Naive thymus-derived CD4-positive, alpha-beta T cell (primary cell): ENCODE results near the gene PEX10. TPM values are rescaled to one million over a fixed set of nuclear protein-coding genes. Genes with fewer than 3 reads are reported as not detected.

Source experiments
- ATAC-seq: fragments of 150-1000 bp; cut with Tn5 transposase; 2 replicates; pipeline ENCODE4 v1.10.0; 2021; ENCODE audit warnings: mild to moderate bottlenecking, moderate library complexity
- CTCF ChIA-PET: fragments of 350-600 bp; sonication (Branson Sonifier 250); formaldehyde crosslinking; loops from one replicate; lab custom pipeline; 2021; ENCODE audit warnings: antibody characterized with exemption; lab: Charles Lee
- POLR2A ChIA-PET: fragments of 350-600 bp; sonication (Branson Sonifier 250); formaldehyde crosslinking; loops from one replicate; lab custom pipeline; 2021; ENCODE audit warnings: antibody characterized with exemption, inconsistent platforms; lab: Charles Lee
- DNase-seq, 9 donors: peaks; one replicate each; pipeline versions ENCODE4 v3.0.0 to v3.0.0-alpha.2; 2020 to 2022; ENCODE audit warnings: mixed read lengths in 1 of 9
- H3K27ac ChIP-seq: one replicate; pipeline ENCODE4 v1.7.0; 2013; ENCODE audit warnings: mild to moderate bottlenecking, low read depth, low read length, moderate library complexity
- H3K27me3 ChIP-seq, 2 donors: one replicate each; pipeline ENCODE4 v1.7.0; 2013; ENCODE audit warnings: low read length in 2 of 2, mild to moderate bottlenecking in 2 of 2, moderate library complexity in 2 of 2; ENCODE audit not compliant: control insufficient read depth in 2 of 2, insufficient read depth in 2 of 2
- H3K36me3 ChIP-seq, 3 experiments: 1 replicate in 2 of 3; 2 replicates in 1 of 3; pipeline ENCODE4 v1.7.0; 2013; ENCODE audit warnings: low read length in 3 of 3, mild to moderate bottlenecking in 3 of 3, moderate library complexity in 1 of 3; ENCODE audit not compliant: insufficient read depth in 3 of 3, control insufficient read depth in 2 of 3
- H3K4me1 ChIP-seq, 2 donors: one replicate each; pipeline ENCODE4 v1.7.0; 2013; ENCODE audit warnings: low read length in 2 of 2, mild to moderate bottlenecking in 2 of 2, moderate library complexity in 1 of 2; ENCODE audit not compliant: control insufficient read depth in 2 of 2, insufficient read depth in 2 of 2
- H3K4me3 ChIP-seq: 2 replicates; pipeline ENCODE4 v1.7.0; 2013; ENCODE audit warnings: mild to moderate bottlenecking, low read length
- H3K9me3 ChIP-seq, 3 experiments: 1 replicate in 2 of 3; 2 replicates in 1 of 3; pipeline ENCODE4 v1.7.0; 2013; ENCODE audit warnings: low read length in 3 of 3; ENCODE audit not compliant: control insufficient read depth in 2 of 3
- H3K27ac Mint-ChIP-seq, 9 donors: one replicate each; pipeline ENCODE4 v1.8.0; 2020 to 2022; ENCODE audit warnings: mixed read lengths in 9 of 9, mild to moderate bottlenecking in 8 of 9, moderate library complexity in 5 of 9, inconsistent platforms in 2 of 9
- H3K27me3 Mint-ChIP-seq, 5 donors: one replicate each; pipeline ENCODE4 v1.8.0; 2021 to 2022; ENCODE audit warnings: mixed read lengths in 5 of 5, mild to moderate bottlenecking in 1 of 5
- H3K36me3 Mint-ChIP-seq, 5 donors: one replicate each; pipeline ENCODE4 v1.8.0; 2020 to 2022; ENCODE audit warnings: mixed read lengths in 5 of 5, mild to moderate bottlenecking in 3 of 5, inconsistent platforms in 1 of 5
- H3K4me1 Mint-ChIP-seq, 7 donors: one replicate each; pipeline ENCODE4 v1.8.0; 2020 to 2022; ENCODE audit warnings: mixed read lengths in 7 of 7, mild to moderate bottlenecking in 3 of 7, inconsistent platforms in 1 of 7
- H3K4me3 Mint-ChIP-seq, 10 donors: one replicate each; pipeline ENCODE4 v1.8.0; 2020 to 2022; ENCODE audit warnings: mild to moderate bottlenecking in 10 of 10, mixed read lengths in 10 of 10, moderate library complexity in 6 of 10, inconsistent platforms in 2 of 10
- H3K9me3 Mint-ChIP-seq, 11 donors: one replicate each; pipeline ENCODE4 v1.8.0; 2020 to 2022; ENCODE audit warnings: mixed read lengths in 11 of 11, mild to moderate bottlenecking in 4 of 11, inconsistent platforms in 1 of 11, moderate library complexity in 1 of 11
- intact Hi-C, 2 donors: fragments of 100-400 bp; cut with micrococcal nuclease; formaldehyde crosslinking; loops; one replicate each; pipeline ENCODE4 v1.15.1; 2023
- polyA plus RNA-seq, 2 donors: library from polyadenylated mRNA; unstranded; fragments of 300-500 nt; fragmentation: Illumina TruSeq; gene quantifications; one replicate each; pipeline ENCODE4 v1.2.3, GENCODE V29; 2021
- total RNA-seq, 6 experiments: library from RNA in 5 of 6; stranded (reverse) in 5 of 6; gene quantifications; 1 replicate in 5 of 6; 2 replicates in 1 of 6; pipeline ENCODE4 v1.2.3 and lab custom pipeline; 2021 to 2026

The PEX10 gene
- total and polyA plus RNA-seq, 7 experiments from 2014 or later: 8.7 to 14.9 (median 11.4) TPM

- Histone ChIP-seq H3K9me3 (no peaks in the 10 kb centered on the region), H3K4me1 (peaks cover 6 to 7% of the 10 kb centered on the region in 2 donors), H3K4me3 (no peak overlapping the region), H3K36me3 (no peaks in the 10 kb centered on the region), H3K27me3 (no peaks in the 10 kb centered on the region), H3K27ac (no peak overlapping the region)
- ChIA-PET POLR2A (interaction anchor here (1.4 to 2.5 kb wide), 4 partner anchors 183 to 194 kb away, joined by 3 to 29 read pairs (median 6); partner anchors contain the start of gene FAAP20), CTCF (interaction anchor here (1.4 to 4.2 kb wide), 5 partner anchors 152 to 190 kb away, joined by 7 to 78 read pairs (median 9); partner anchors contain the start of gene FAAP20)
- Mint-ChIP-seq H3K9me3 (no peaks in the 10 kb centered on the region), H3K27me3 (no peaks in the 10 kb centered on the region), H3K27ac (no peak overlapping the region), H3K4me3 (no peak overlapping the region), H3K4me1 (peaks cover 0 to 4% (median 0%) of the 10 kb centered on the region in 7 donors), H3K36me3 (no peaks in the 10 kb centered on the region)
- DNase-seq: peak in 2 of 9 donors; percentile 11 to 13
- no peak for ATAC-seq
- intact Hi-C loops: loop anchor here in 1 of 2 donors (5.0 to 10.0 kb wide), 2 partner anchors 68 to 250 kb away; no protein-coding TSS in a partner anchor
Observed at GRCh38 chr1:2382621-2383361, 29.6 kb downstream of the PEX10 start.

- Mint-ChIP-seq H3K36me3 (no peaks in the 10 kb centered on the region), H3K27me3 (no peaks in the 10 kb centered on the region), H3K4me1 (peaks cover 0 to 4% (median 0%) of the 10 kb centered on the region in 7 donors), H3K27ac (no peak overlapping the region), H3K9me3 (no peaks in the 10 kb centered on the region), H3K4me3 (no peak overlapping the region)
- intact Hi-C loops: loop anchor here (1.0 to 10.0 kb wide), 4 partner anchors 67 to 250 kb away; no protein-coding TSS in a partner anchor
- ChIA-PET CTCF (interaction anchor here (0.9 to 4.2 kb wide), 11 partner anchors 28 to 193 kb away, joined by 3 to 78 read pairs (median 4); partner anchors contain the start of gene FAAP20), POLR2A (interaction anchor here (0.8 to 2.5 kb wide), 5 partner anchors 186 to 250 kb away, joined by 3 to 29 read pairs (median 5); partner anchors contain the start of gene FAAP20)
- ATAC-seq (peak; percentile 97), DNase-seq (peak; percentile 55 to 83 (median 71))
- Histone ChIP-seq H3K27ac (no peak overlapping the region), H3K4me3 (no peak overlapping the region), H3K4me1 (peaks cover 6 to 7% of the 10 kb centered on the region in 2 donors), H3K36me3 (no peaks in the 10 kb centered on the region), H3K27me3 (no peaks in the 10 kb centered on the region), H3K9me3 (no peaks in the 10 kb centered on the region)
Observed at GRCh38 chr1:2381741-2382620, 30.4 kb downstream of the PEX10 start.

- H3K4me1 Mint-ChIP-seq: peaks cover 0 to 4% (median 0%) of the 10 kb centered on the region in 7 donors
- peak overlapping the region in 1 of 9 donors; percentile 46 for H3K27ac Mint-ChIP-seq
- peak in 1 of 9 donors; percentile 4 for DNase-seq
- no peaks in the 10 kb centered on the region for H3K9me3 ChIP-seq
- no peaks in the 10 kb centered on the region for H3K27me3 Mint-ChIP-seq
- H3K27me3 ChIP-seq: no peaks in the 10 kb centered on the region
- CTCF ChIA-PET: interaction anchor here (0.6 to 4.2 kb wide), 14 partner anchors 10 to 192 kb away, joined by 3 to 78 read pairs (median 3); partner anchors contain the start of genes FAAP20 and MORN1
- no peaks in the 10 kb centered on the region for H3K9me3 Mint-ChIP-seq
- H3K27ac ChIP-seq: no peak overlapping the region
- no peak for ATAC-seq
- no peaks in the 10 kb centered on the region for H3K36me3 ChIP-seq
- no peaks in the 10 kb centered on the region for H3K36me3 Mint-ChIP-seq
- peak overlapping the region in 1 of 10 donors; percentile 7 for H3K4me3 Mint-ChIP-seq
- H3K4me3 ChIP-seq: no peak overlapping the region
- POLR2A ChIA-PET: interaction anchor here (0.8 to 2.5 kb wide), 5 partner anchors 185 to 249 kb away, joined by 3 to 29 read pairs (median 5); partner anchors contain the start of gene FAAP20
- intact Hi-C loops: loop anchor here (1.0 to 10.0 kb wide), 4 partner anchors 66 to 249 kb away; no protein-coding TSS in a partner anchor
- peaks cover 6 to 7% of the 10 kb centered on the region in 2 donors for H3K4me1 ChIP-seq
Observed at GRCh38 chr1:2380816-2381591, 31.4 kb downstream of the PEX10 start.

GRCh38 chr1:2379733-2380404, 32.5 kb downstream of the PEX10 start:
- Mint-ChIP-seq H3K4me3 (no peak overlapping the region), H3K27ac (peak overlapping the region in 1 of 9 donors; percentile 44), H3K27me3 (no peaks in the 10 kb centered on the region), H3K9me3 (no peaks in the 10 kb centered on the region), H3K36me3 (no peaks in the 10 kb centered on the region), H3K4me1 (peaks cover 0 to 4% (median 0%) of the 10 kb centered on the region in 7 donors)
- H3K4me1 ChIP-seq: peaks cover 6 to 7% of the 10 kb centered on the region in 2 donors
- no peak overlapping the region for H3K27ac ChIP-seq
- H3K9me3 ChIP-seq: no peaks in the 10 kb centered on the region
- POLR2A ChIA-PET: no interaction called here
- no peaks in the 10 kb centered on the region for H3K36me3 ChIP-seq
- H3K4me3 ChIP-seq: no peak overlapping the region
- intact Hi-C loops: loop anchor here in 1 of 2 donors (5.0 to 10.0 kb wide), 2 partner anchors 65 to 248 kb away; no protein-coding TSS in a partner anchor
- H3K27me3 ChIP-seq: no peaks in the 10 kb centered on the region
- ATAC-seq (no peak), DNase-seq (peak in 1 of 9 donors; percentile 4)
- CTCF ChIA-PET: interaction anchor here (4.2 kb wide), 1 partner anchor 184 kb away, joined by 78 read pairs; the partner anchor contains the start of gene FAAP20

GRCh38 chr1:2378956-2379732, 33.2 kb downstream of the PEX10 start:
- ATAC-seq (no peak), DNase-seq (peak in 1 of 9 donors; percentile 4)
- Histone ChIP-seq H3K27me3 (no peaks in the 10 kb centered on the region), H3K4me1 (peaks cover 6 to 7% of the 10 kb centered on the region in 2 donors), H3K36me3 (no peaks in the 10 kb centered on the region), H3K27ac (no peak overlapping the region), H3K4me3 (no peak overlapping the region), H3K9me3 (no peaks in the 10 kb centered on the region)
- intact Hi-C loops: no loop called here
- no peaks in the 10 kb centered on the region for H3K36me3 Mint-ChIP-seq
- CTCF ChIA-PET: interaction anchor here (4.2 kb wide), 1 partner anchor 183 kb away, joined by 78 read pairs; the partner anchor contains the start of gene FAAP20
- H3K27ac Mint-ChIP-seq: peak overlapping the region in 2 of 9 donors; percentile 28 to 44
- no peaks in the 10 kb centered on the region for H3K27me3 Mint-ChIP-seq
- POLR2A ChIA-PET: interaction anchor here (0.5 kb wide), 1 partner anchor 196 kb away, joined by 3 read pairs; no protein-coding TSS in a partner anchor
- H3K9me3 Mint-ChIP-seq: no peaks in the 10 kb centered on the region
- no peak overlapping the region for H3K4me3 Mint-ChIP-seq
- peaks cover 0 to 4% (median 0%) of the 10 kb centered on the region in 7 donors for H3K4me1 Mint-ChIP-seq
